ENCODE results near the gene FAM107B. TPM values are rescaled to one million over a fixed set of nuclear protein-coding genes. Genes with fewer than 3 reads are reported as not detected.

Gene FAM107B
- total and polyA plus RNA-seq, 2 experiments from 2014 or later, result 85.5 to 85.9 TPM

GRCh38 chr10:14616465-14616864, 158.2 kb downstream of the FAM107B start:
- Histone ChIP-seq H3K27me3 (no peaks in the 10 kb centered on the region), H3K9me2 (replicated peaks; ENCODE audit: insufficient read depth) (no peaks in the 10 kb centered on the region), H3K79me2 (no peaks in the 10 kb centered on the region), H3K4me1 (ENCODE audit: insufficient read depth) (peaks cover 11% of the 10 kb centered on the region), H2AFZ (no peak overlapping the region), H3K4me3 (no peak overlapping the region), H3K4me2 (no peak overlapping the region), H3K9me3 (ENCODE audit: low read depth) (no peaks in the 10 kb centered on the region), H3K36me3 (replicated peaks; ENCODE audit: insufficient read depth, low read depth) (no peaks in the 10 kb centered on the region), H3K27ac (no peak overlapping the region), H4K20me1 (ENCODE audit: insufficient read depth, poor library complexity, severe bottlenecking) (no peaks in the 10 kb centered on the region)
- 81% methylated on average over 2 of the region's 2 CpGs for WGBS (ENCODE audit: low lambda C conversion rate, missing lambda C conversion rate)
- no peak for TF ChIP-seq EZH2 (IDR thresholded peaks at IDR 0.05; ENCODE audit: borderline replicate concordance)
- TF ChIP-seq CTCF (IDR thresholded peaks at IDR 0.05; ENCODE audit: poor library complexity), result no peak
- TF ChIP-seq EZH2phosphoT487 (IDR thresholded peaks at IDR 0.05; ENCODE audit: low read depth, severe bottlenecking, unreplicated experiment), result no peak
- DNase-seq (ENCODE audit: low spot score), result no peak

DNA sequence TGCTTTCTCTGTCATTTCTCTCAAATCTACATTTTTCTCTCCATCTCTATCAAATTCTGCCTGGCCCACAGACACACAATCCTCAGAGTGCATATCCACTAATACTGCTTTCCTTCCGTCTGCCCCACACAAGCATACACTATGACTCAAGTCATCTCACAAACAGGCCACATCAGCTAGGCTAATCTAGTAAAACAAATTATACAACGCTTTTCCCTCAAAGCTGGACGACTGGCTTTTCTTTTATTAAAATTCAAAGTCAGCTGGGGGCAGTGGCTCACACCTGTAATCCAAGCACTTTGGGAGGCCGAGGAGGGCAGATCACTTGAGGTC, 161.1 kb downstream of the FAM107B start:
- no peak overlapping the region for H3K4me3 ChIP-seq
- H3K27ac ChIP-seq, result no peak overlapping the region
- no peak overlapping the region for H2AFZ ChIP-seq
- H3K9me2 ChIP-seq (replicated peaks; ENCODE audit: insufficient read depth), result no peaks in the 10 kb centered on the region
- H3K4me1 ChIP-seq (ENCODE audit: insufficient read depth), result peaks cover 11% of the 10 kb centered on the region
- TF ChIP-seq EZH2phosphoT487 (IDR thresholded peaks at IDR 0.05; ENCODE audit: low read depth, severe bottlenecking, unreplicated experiment), result no peak
- TF ChIP-seq CTCF (IDR thresholded peaks at IDR 0.05; ENCODE audit: poor library complexity), result no peak
- no peak for TF ChIP-seq EZH2 (IDR thresholded peaks at IDR 0.05; ENCODE audit: borderline replicate concordance)
- 76% methylated on average over 4 of the region's 4 CpGs for WGBS (ENCODE audit: low lambda C conversion rate, missing lambda C conversion rate)
- H4K20me1 ChIP-seq (ENCODE audit: insufficient read depth, poor library complexity, severe bottlenecking), result no peaks in the 10 kb centered on the region
- no peaks in the 10 kb centered on the region for H3K27me3 ChIP-seq
- H3K36me3 ChIP-seq (replicated peaks; ENCODE audit: insufficient read depth, low read depth), result no peaks in the 10 kb centered on the region
- no peaks in the 10 kb centered on the region for H3K79me2 ChIP-seq
- H3K9me3 ChIP-seq (ENCODE audit: low read depth), result no peaks in the 10 kb centered on the region
- no peak overlapping the region for H3K4me2 ChIP-seq
- DNase-seq (ENCODE audit: low spot score), result no peak

- Histone ChIP-seq H3K27me3 (no peaks in the 10 kb centered on the region), H3K4me3 (no peak overlapping the region), H3K9me2 (replicated peaks; ENCODE audit: insufficient read depth) (no peaks in the 10 kb centered on the region), H3K36me3 (replicated peaks; ENCODE audit: insufficient read depth, low read depth) (no peaks in the 10 kb centered on the region), H3K4me2 (peak overlapping the region; percentile 47), H3K9me3 (ENCODE audit: low read depth) (no peaks in the 10 kb centered on the region), H3K27ac (peak overlapping the region; percentile 68), H4K20me1 (ENCODE audit: insufficient read depth, poor library complexity, severe bottlenecking) (no peaks in the 10 kb centered on the region), H3K4me1 (ENCODE audit: insufficient read depth) (peaks cover 14% of the 10 kb centered on the region), H2AFZ (no peak overlapping the region), H3K79me2 (no peaks in the 10 kb centered on the region)
- WGBS (ENCODE audit: low lambda C conversion rate, missing lambda C conversion rate), result 91% methylated on average over 15 of the region's 15 CpGs
- TF ChIP-seq EZH2 (IDR thresholded peaks at IDR 0.05; ENCODE audit: borderline replicate concordance), result no peak
- TF ChIP-seq EZH2phosphoT487 (IDR thresholded peaks at IDR 0.05; ENCODE audit: low read depth, severe bottlenecking, unreplicated experiment), result no peak
- no peak for TF ChIP-seq CTCF (IDR thresholded peaks at IDR 0.05; ENCODE audit: poor library complexity)
- DNase-seq (ENCODE audit: low spot score), result no peak
Measured at GRCh38 chr10:14612873-14613587, 161.7 kb downstream of the FAM107B start.

Measured in hepatocyte (in vitro differentiated cells).